HG03378 (cell line): ENCODE data around the gene C20orf141.
A peak's percentile ranks its signal among the peaks of the same experiment; 100 is the strongest.
"Not testable (repeated sequence)": the region's sequence is repeated elsewhere in the genome, so short reads cannot be mapped to it uniquely, and the experiment has no call there.

Experiments used
- ATAC-seq: cut with Tn5 transposase; IDR thresholded peaks from one replicate; pipeline ENCODE4 v1.9.1; 2021; ENCODE audit warnings: mild to moderate bottlenecking, moderate library complexity; ENCODE audit not compliant: unreplicated experiment

Gene C20orf141

DNA sequence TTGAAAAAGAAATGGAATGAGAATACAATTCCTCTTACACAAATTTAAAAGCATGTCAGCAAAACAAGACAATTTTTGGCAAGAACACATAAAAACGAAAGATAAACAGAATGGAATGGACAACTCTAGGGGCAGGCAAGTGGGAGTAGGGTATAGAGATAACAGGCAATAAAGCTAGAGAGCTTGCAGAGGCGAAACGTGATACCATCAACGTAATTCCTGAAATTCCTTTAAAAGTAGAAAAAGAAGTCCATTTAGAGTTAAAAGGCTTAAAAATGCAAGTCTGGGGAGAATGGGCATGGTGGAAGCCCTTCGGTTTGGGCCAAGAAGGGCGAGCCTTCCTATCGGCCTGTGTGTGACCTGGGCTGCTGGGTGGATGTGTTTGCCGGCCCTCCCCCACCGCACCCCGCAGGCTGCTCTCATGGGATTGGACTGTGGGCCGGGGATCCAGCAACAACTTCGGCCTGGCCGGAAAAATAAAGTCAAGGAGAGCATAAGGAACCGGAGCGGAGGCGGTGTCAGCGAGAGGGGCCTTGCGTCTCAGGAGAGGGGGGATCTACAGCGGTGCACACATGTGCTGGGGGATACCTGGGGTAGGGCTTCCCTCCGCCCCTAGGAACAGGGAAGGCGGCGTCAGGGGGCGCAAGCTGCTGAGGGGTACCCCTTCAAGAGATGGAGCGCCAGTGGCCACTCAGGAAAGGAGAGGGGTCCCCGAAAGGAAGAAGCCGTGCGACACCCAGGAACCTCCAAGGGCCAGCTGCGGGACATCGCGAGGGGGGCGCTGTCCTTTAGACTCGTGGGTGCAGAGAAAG is 5.5 kb downstream of the C20orf141 start:
- no peak for ATAC-seq

- ATAC-seq, result no peak
Measured at GRCh38 chr20:2820896-2821869, 6.4 kb downstream of the C20orf141 start.

DNA sequence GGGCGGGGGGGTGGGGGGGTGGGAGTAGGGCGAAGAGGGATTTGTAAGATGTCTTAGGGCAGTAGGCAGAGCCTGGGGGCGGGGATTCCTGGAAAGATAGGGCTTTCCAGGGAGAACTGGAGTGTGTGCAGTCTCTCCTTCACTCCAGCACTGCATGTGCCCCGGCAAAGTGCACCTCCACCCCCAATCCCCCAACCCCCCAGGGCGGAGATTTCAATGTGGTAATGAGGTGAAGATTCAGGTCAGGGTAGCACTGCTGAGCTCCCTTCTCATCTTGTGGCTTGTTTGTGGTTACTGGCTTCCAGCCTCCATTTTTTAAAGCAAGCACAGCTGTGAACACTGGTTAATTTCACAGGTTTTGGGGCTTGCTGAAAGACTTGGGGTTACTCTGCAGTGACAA is 7.3 kb downstream of the C20orf141 start:
- ATAC-seq, result no peak

GRCh38 chr20:2825761-2826160 is 11.0 kb downstream of the C20orf141 start:
- ATAC-seq, result no peak

- no peak for ATAC-seq
Measured at GRCh38 chr20:2826655-2827054, 11.9 kb downstream of the C20orf141 start.

DNA sequence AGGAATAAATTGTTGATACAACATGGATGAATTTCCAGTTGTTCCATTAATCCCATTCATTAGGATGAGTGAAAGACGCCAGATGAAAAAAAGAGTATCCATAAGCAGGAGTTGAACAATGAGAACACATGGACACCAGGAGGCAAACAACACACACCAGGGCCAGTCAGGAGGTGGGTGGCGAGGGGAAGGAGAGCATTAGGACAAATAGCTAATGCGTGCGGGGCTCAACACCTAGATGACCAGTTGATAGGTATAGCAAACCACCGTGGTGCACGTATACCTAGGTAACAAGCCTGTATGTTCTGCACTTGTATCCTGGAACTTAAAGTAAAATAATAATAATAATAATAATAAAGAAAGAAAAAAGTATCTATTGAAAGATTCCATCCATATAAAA is 14.6 kb downstream of the C20orf141 start:
- ATAC-seq, result no peak

- not testable (repeated sequence) for ATAC-seq
Measured at GRCh38 chr20:2831206-2831605, 16.4 kb downstream of the C20orf141 start.

DNA sequence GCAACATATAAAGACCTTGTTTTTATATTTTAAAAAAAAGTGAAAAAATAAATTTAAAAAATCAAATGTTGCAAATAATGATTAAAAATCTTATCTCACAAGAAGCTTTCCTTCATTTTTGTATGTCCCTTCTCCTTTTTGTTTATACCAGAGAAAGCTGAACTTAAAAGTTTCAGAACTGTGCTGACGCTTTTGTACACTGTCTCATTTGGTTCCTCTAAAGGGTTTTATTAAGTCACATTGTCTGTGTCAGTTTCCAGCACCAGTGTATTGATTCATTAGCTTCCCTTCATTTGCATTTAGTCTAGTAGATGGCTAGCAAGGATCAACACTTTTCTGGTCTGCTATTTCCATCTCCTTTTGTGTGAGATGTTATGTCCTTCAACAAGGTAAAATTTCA is 19.0 kb downstream of the C20orf141 start:
- ATAC-seq, result no peak

GRCh38 chr20:2834401-2835110 is 19.8 kb downstream of the C20orf141 start:
- ATAC-seq, result no peak

DNA sequence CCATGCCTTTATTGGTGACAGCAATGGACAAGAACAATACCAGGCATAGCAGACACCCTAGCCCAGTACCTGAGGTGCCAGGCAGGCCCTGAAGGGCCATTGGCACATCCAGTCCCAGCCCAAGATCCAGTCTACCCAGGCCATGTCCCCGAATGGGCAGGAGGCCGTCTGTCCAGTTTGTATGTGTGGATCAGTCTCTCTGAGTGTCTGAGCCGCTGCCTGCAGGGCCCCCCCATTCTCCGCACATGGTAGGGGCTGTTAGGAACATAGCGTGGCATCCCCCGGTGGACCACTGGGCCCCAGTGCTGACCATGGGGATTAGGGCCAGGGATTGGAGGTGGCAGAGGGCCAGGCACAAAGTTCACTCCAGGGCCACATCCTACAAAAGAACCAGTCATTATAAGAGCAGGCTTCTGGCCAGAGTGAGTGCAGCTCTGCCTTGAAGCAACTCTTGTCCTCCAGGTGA is 20.6 kb downstream of the C20orf141 start:
- no peak for ATAC-seq

GRCh38 chr20:2836035-2836434 is 21.2 kb downstream of the C20orf141 start:
- ATAC-seq, result no peak

DNA sequence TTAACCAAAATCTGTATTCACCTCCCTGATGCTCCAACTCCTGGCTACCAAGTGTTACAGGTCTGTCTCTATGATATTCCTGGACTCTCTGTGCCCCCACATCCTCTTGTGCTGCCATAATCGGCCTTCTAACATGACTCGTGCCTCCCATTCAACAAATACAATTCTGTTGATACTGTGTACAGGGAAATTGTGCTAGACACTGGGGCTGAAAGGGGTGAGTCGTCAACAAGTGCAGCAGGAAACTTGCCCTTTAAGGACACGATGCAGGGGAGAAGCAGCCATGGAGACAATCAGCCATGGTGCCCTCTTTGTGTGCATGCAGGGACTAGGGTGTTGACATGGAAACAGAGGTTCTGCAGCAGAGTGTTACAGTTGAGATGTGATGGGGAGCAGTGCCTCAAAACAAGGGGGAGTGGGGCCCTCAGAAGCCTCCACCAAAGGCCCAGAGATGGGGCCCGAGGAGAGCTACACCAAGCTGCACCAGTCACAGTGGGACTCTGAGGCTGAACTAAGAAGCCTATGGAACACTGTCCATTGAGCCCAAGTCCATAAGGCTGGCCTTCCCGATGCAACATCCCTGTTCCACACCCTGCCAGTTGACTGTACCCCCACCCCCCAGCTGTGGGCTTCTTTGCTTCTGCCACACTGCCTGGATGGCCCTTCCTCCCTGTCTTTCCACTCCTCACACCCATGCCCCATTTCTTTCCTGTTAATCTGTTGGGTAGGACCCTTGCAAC is 22.6 kb downstream of the C20orf141 start:
- no peak for ATAC-seq

- ATAC-seq, result no peak
Measured at GRCh38 chr20:2838170-2838797, 23.5 kb downstream of the C20orf141 start.

DNA sequence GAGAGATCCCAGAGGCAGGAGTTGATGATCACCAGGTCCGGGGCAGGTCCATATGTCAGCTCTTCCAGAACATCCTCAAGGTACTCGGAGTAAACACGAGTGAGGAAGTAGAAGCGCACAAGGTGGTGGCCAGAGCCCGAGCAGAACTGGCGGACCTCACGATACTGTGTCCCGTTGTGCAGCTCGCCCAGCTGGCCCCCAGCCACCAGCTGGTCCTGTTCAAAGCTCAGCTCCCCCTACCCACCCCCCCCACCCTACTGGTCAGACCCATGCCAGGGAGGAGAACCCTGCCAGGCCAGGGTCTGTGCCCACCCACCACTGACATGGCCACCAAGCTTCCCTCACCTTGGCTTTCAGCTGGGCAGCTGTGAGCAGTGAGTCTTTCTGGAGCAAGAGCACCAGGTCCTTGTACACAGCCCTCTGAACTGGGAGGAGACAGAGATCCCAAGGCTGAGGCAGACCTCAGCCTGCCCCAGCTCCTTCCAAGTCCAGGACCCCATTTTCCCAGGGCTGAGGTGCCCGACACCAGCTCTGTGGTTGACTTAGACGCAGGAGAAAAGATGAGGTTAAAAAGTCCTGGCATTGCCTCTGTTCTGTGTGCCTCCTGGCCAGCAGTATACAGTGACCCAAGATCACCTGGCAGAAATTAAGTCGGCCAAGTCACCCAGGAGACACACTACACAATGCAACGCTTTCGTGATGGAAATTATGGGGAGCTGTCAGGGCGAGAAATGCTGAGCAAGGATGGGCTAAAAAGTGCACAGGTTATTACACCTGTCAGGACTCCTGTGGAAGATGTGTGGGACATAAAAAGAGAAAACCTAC is 24.3 kb downstream of the C20orf141 start:
- no peak for ATAC-seq

DNA sequence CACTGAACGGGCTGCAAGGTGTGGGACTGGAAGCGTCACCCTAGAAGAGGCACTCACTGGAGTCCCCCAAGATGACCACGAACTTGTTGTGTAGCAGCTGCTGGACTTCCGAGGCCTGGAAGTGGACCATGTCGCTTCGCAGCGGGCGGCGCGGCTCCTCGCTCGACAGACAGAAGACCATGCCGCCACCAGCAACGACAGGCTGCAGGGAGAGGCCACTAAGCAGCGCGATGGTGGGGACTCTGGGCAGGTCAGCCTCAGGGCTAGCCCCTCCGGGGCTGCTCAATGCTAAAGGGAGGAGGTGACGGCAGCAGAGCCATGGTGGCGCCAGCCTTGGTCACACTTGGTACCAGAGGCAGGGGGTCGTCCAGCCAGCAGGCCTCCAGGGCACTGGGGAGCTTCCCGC is 24.9 kb downstream of the C20orf141 start:
- ATAC-seq, result no peak

DNA sequence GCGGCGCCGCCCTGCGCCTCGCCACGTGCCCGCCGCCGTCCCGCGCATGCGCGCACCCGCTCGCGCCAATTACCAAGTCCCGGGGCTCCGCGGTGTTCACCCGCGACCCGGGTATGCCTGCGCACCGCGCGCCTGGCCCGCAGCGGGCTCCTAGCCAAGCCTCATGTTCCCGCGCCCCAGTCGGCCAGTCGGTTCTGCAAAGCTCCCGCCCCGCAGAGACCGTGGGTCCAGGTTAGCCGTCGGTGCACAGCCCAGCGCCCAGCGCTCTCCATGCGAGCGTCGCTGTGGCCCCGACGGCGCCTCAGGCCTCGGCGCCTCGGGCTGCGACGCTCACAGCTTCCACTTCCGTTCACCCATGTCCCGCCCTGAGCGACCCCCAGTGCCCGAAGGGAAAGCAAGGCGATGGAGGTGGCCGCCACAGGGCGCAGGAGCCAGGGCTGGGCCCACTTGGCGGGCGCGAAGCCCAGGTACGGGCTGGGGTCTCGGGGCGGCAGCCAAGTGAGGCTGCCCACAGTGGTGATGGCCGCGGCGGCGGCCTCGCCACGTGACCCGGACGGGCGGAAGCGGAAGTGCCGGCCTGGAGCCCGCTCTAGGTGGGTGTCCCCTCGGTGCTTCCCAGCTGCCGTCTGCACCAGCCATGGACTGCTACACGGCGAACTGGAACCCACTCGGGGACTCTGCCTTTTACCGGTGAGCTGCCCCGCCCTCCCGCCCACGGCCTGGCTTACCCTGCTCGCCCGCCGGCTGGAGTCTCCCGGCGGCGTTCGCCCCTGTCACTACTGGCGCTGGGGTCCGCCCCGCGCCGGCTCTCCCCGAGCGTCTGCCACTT is 25.6 kb downstream of the C20orf141 start, which contains the start of the genes PCED1A and VPS16:
Gene PCED1A, minus strand, starts transcription at position 518 of the 829 bp plus-strand sequence. CDS start 743 bp downstream, outside the sequence.
Gene VPS16, plus strand, starts transcription at position 608 of the 829 bp plus-strand sequence. Its CDS starts 30 bp downstream, at position 638.
- ATAC-seq, result peak; percentile 69

DNA sequence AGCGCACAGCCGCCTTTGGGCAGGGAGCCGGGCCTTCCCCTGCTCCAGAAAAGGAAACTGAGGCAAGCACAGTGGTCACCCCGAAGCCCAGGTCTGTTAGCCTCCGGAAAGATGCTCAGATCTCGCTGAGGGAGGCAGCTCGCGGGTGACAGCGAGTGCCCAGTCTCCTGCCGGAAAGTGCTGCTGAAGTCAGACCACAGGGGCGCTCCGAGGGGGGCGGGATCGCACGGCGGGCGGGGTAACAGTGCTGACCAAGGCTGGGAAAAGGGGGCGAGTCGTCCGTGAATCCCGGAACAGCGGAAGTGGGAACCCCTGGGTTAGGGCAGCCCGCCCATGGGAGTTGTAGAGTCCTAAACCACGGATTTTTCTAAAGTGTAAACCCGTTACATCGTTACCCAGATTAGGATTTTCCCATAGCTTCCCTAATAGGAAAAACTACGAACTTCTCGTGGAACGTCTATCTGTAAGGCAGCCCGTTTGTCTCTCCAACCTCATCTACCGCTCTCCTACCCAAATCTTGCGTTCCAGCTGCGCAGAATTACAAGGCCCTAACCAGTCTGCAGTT is 26.3 kb downstream of the C20orf141 start:
- ATAC-seq, result peak; percentile 28
